ENCODE data around the gene CNPY1. TPM values are rescaled to one million over a fixed set of nuclear protein-coding genes. Genes with fewer than 3 reads are reported as not detected.

CNPY1 gene
- total RNA-seq, 1 experiment from 2014 or later = not detected

- intact Hi-C loops (cut with micrococcal nuclease; ENCODE audit: unreplicated experiment) = loop anchor here (10.0 kb wide), 1 partner anchor 598 kb away; no protein-coding TSS in a partner anchor
- ChIA-PET CTCF (no interaction called here), POLR2A (no interaction called here)
- no peak for DNase-seq
- H3K36me3 Mint-ChIP-seq (ENCODE audit: insufficient read depth, unreplicated experiment) = no peaks in the 10 kb centered on the region
- peaks cover 2% of the 10 kb centered on the region for H3K27me3 Mint-ChIP-seq (ENCODE audit: insufficient read depth, unreplicated experiment)
- H3K4me3 ChIP-seq (ENCODE audit: low read depth, low read length) = no peak overlapping the region
- H3K4me1 Mint-ChIP-seq (ENCODE audit: low read depth, unreplicated experiment) = no peaks in the 10 kb centered on the region
- no peaks in the 10 kb centered on the region for H3K9me3 ChIP-seq
- H3K9me3 Mint-ChIP-seq (ENCODE audit: unreplicated experiment) = no peaks in the 10 kb centered on the region
- no peaks in the 10 kb centered on the region; the same call in 1 of the 2 replicates for H3K27me3 ChIP-seq (replicated peaks; ENCODE audit: control insufficient read depth, insufficient read depth, low read length)
- no peak for TF ChIP-seq CTCF (IDR thresholded peaks at IDR 0.05; ENCODE audit: insufficient read depth in 1 of 2, low read depth in 1 of 2, low read length in 1 of 2, severe bottlenecking in 1 of 2, unreplicated experiment in 1 of 2)
- no peak overlapping the region for H3K27ac Mint-ChIP-seq (ENCODE audit: unreplicated experiment)
- no peaks in the 10 kb centered on the region for H3K4me1 ChIP-seq
- BruUV-seq (replicated peaks) = no TSS peak
- no peak overlapping the region for H3K4me3 Mint-ChIP-seq (ENCODE audit: unreplicated experiment)
- H3K36me3 ChIP-seq (ENCODE audit: control insufficient read depth, insufficient read depth, low read length) = no peaks in the 10 kb centered on the region
Measured at GRCh38 chr7:155523168-155523675, 23.1 kb downstream of the CNPY1 start.

- Histone ChIP-seq H3K4me1 (no peaks in the 10 kb centered on the region), H3K27me3 (replicated peaks; ENCODE audit: control insufficient read depth, insufficient read depth, low read length) (no peaks in the 10 kb centered on the region; the same call in 1 of the 2 replicates), H3K9me3 (no peaks in the 10 kb centered on the region), H3K4me3 (ENCODE audit: low read depth, low read length) (no peak overlapping the region), H3K36me3 (ENCODE audit: control insufficient read depth, insufficient read depth, low read length) (no peaks in the 10 kb centered on the region)
- intact Hi-C loops (cut with micrococcal nuclease; ENCODE audit: unreplicated experiment) = loop anchor here (10.0 kb wide), 1 partner anchor 597 kb away; no protein-coding TSS in a partner anchor
- no TSS peak for BruUV-seq (replicated peaks)
- POLR2A ChIA-PET = no interaction called here
- H3K4me1 Mint-ChIP-seq (ENCODE audit: low read depth, unreplicated experiment) = no peaks in the 10 kb centered on the region
- H3K4me3 Mint-ChIP-seq (ENCODE audit: unreplicated experiment) = no peak overlapping the region
- no peak overlapping the region for H3K27ac Mint-ChIP-seq (ENCODE audit: unreplicated experiment)
- H3K9me3 Mint-ChIP-seq (ENCODE audit: unreplicated experiment) = no peaks in the 10 kb centered on the region
- TF ChIP-seq CTCF (IDR thresholded peaks at IDR 0.05; ENCODE audit: insufficient read depth in 1 of 2, low read depth in 1 of 2, low read length in 1 of 2, severe bottlenecking in 1 of 2, unreplicated experiment in 1 of 2) = no peak
- peaks cover 11% of the 10 kb centered on the region for H3K27me3 Mint-ChIP-seq (ENCODE audit: insufficient read depth, unreplicated experiment)
- H3K36me3 Mint-ChIP-seq (ENCODE audit: insufficient read depth, unreplicated experiment) = no peaks in the 10 kb centered on the region
- CTCF ChIA-PET = no interaction called here
- no peak for DNase-seq
Measured at GRCh38 chr7:155521743-155522398, 24.5 kb downstream of the CNPY1 start.

GRCh38 chr7:155521007-155521742, 25.2 kb downstream of the CNPY1 start:
- no peak for TF ChIP-seq CTCF (IDR thresholded peaks at IDR 0.05; ENCODE audit: insufficient read depth in 1 of 2, low read depth in 1 of 2, low read length in 1 of 2, severe bottlenecking in 1 of 2, unreplicated experiment in 1 of 2)
- no peaks in the 10 kb centered on the region for H3K9me3 ChIP-seq
- H3K36me3 ChIP-seq (ENCODE audit: control insufficient read depth, insufficient read depth, low read length) = no peaks in the 10 kb centered on the region
- H3K4me3 Mint-ChIP-seq (ENCODE audit: unreplicated experiment) = no peak overlapping the region
- no peaks in the 10 kb centered on the region for H3K9me3 Mint-ChIP-seq (ENCODE audit: unreplicated experiment)
- H3K4me1 ChIP-seq = no peaks in the 10 kb centered on the region
- no peak for DNase-seq
- H3K27me3 Mint-ChIP-seq (ENCODE audit: insufficient read depth, unreplicated experiment) = peaks cover 11% of the 10 kb centered on the region
- ChIA-PET POLR2A (no interaction called here), CTCF (no interaction called here)
- no peaks in the 10 kb centered on the region; the same call in 1 of the 2 replicates for H3K27me3 ChIP-seq (replicated peaks; ENCODE audit: control insufficient read depth, insufficient read depth, low read length)
- no peak overlapping the region for H3K4me3 ChIP-seq (ENCODE audit: low read depth, low read length)
- no peak overlapping the region for H3K27ac Mint-ChIP-seq (ENCODE audit: unreplicated experiment)
- BruUV-seq (replicated peaks) = no TSS peak
- no peaks in the 10 kb centered on the region for H3K36me3 Mint-ChIP-seq (ENCODE audit: insufficient read depth, unreplicated experiment)
- no peaks in the 10 kb centered on the region for H3K4me1 Mint-ChIP-seq (ENCODE audit: low read depth, unreplicated experiment)
- intact Hi-C loops (cut with micrococcal nuclease; ENCODE audit: unreplicated experiment) = loop anchor here (10.0 kb wide), 1 partner anchor 596 kb away; no protein-coding TSS in a partner anchor

Measured in Caco-2 (cell line).